GM12801 (cell line): ENCODE data around the gene GPRC5D.

Source experiments
- CTCF ChIP-seq: IDR thresholded peaks from one replicate; pipeline ENCODE4 v1.5.1; 2011; ENCODE audit warnings: control low read depth; ENCODE audit not compliant: insufficient read length; ENCODE audit errors: extremely low read depth

GPRC5D gene

GRCh38 chr12:12933742-12934141 is 18.2 kb downstream of the GPRC5D start:
- no peak for TF ChIP-seq CTCF

DNA sequence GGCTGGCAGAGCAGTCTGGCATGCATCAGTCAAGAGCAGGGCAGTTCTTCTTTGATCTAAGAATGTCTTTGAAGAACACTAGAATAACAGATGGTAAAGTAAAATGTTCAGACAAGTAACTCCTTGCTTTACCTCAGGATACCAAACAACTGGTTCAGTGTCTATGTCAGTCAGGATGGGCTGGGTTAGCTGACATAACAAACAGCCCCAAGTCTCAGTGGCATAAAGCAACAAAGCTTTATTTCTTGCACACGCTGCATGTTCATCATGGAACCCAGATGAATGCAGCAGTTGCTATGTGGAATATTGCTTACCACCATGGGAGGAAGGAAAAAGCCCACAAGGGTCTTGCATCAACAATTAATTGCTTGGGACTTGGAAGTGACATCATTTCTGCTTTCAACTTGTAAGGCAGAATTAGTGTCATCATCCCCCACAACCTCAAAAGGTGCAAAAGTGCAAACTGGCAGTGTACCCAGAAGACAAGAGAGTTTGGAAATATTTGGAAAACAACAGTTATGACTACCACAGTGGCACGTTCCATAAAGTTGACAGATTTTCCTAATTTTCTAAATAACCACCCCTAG is 21.2 kb downstream of the GPRC5D start:
- no peak for TF ChIP-seq CTCF

- TF ChIP-seq CTCF: no peak
Measured at GRCh38 chr12:12929696-12930095, 22.3 kb downstream of the GPRC5D start.

GRCh38 chr12:12927211-12928079 is 24.5 kb downstream of the GPRC5D start:
- TF ChIP-seq CTCF: no peak

DNA sequence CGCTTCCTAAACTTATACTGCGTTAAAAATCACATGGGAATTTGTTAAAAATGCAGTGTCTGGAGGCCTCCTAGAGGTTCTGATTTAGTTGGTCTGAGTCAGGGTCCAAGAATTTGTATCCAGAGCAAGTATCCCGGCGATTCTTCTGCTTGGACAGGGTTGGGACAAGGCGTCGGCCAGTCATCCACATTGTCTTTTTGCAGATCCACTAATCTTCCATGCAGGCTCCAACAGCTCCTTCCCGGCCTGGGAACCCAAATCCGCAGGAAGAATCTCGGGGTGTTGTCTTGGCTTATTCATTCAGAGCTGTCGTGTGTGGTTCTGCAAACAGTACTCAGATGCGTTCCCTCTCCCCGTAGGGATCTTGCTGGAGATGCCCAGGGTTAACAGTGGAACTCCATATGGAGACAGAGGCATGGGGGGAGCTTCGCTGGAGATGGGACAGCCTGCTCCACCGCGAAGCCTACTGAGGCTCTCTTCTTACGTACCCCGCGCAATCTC is 25.3 kb downstream of the GPRC5D start:
- no peak for TF ChIP-seq CTCF

- no peak for TF ChIP-seq CTCF
Measured at GRCh38 chr12:12925388-12925787, 26.6 kb downstream of the GPRC5D start.

DNA sequence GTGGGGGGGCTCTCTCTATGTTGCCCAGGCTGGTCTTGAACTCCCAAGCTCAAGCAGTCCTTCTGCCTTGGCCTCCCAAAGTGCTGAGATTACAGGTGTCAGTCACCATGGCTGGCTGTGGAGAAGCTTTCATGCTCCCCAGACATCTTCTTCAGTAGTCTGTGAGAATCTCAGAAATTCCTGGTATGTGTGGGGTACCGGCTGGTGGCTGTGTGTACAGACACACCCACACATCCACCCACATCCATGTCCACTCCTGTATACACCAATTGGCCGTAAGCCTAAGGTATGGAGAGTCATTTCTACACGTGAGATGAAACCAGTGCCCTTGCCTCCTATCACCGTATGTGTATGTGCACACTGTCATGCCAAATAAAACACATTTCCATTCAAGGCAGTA is 27.8 kb downstream of the GPRC5D start:
- no peak for TF ChIP-seq CTCF
